AG09319 (cell line): ENCODE measurements around the gene MOB3B.

Experiments used
- DNase-seq: peaks from one replicate; pipeline ENCODE4 v3.0.0-alpha.2; 2010; ENCODE audit warnings: low read depth; ENCODE audit errors: extremely low read depth
- TF ChIP-seq, protein P1 (sequence below): IDR thresholded peaks from 2 replicates; pipeline ENCODE4 v1.5.1; 2011; ENCODE audit warnings: low read depth, mild to moderate bottlenecking, inconsistent platforms, low read length, moderate library complexity

Gene MOB3B

DNA sequence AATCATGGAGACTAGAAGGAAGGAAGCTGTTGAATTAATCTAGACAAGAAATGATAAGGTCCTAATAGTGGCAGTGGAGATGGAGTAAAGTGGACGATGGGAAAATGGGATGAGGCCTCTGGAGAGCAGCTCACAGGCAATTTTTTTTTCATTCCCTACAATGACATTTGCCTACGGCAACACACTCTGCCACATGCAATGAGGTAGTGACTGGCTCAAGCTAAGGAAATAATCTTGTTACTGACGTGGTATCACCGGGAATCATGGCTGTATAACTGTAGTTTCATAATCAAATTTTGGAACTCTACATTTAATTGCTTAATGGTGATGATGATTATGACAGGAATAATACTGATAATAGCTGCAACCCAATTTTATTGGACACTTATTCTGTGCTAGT, 12.1 kb upstream of the MOB3B start:
- no peak for DNase-seq
- TF ChIP-seq, protein P1, sequence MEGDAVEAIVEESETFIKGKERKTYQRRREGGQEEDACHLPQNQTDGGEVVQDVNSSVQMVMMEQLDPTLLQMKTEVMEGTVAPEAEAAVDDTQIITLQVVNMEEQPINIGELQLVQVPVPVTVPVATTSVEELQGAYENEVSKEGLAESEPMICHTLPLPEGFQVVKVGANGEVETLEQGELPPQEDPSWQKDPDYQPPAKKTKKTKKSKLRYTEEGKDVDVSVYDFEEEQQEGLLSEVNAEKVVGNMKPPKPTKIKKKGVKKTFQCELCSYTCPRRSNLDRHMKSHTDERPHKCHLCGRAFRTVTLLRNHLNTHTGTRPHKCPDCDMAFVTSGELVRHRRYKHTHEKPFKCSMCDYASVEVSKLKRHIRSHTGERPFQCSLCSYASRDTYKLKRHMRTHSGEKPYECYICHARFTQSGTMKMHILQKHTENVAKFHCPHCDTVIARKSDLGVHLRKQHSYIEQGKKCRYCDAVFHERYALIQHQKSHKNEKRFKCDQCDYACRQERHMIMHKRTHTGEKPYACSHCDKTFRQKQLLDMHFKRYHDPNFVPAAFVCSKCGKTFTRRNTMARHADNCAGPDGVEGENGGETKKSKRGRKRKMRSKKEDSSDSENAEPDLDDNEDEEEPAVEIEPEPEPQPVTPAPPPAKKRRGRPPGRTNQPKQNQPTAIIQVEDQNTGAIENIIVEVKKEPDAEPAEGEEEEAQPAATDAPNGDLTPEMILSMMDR: no peak

- DNase-seq: no peak
- TF ChIP-seq, protein P1: no peak
Observed at GRCh38 chr9:27540502-27540901, 10.9 kb upstream of the MOB3B start.

GRCh38 chr9:27539479-27540441, 10.1 kb upstream of the MOB3B start:
- TF ChIP-seq, protein P1: no peak
- peak; percentile 68 for DNase-seq

- DNase-seq: no peak
Observed at GRCh38 chr9:27538647-27539046, 9.0 kb upstream of the MOB3B start.

GRCh38 chr9:27537756-27538155, 8.1 kb upstream of the MOB3B start:
- no peak for DNase-seq
- TF ChIP-seq, protein P1: no peak

More at GRCh38 chr9:27538647-27539046, 9.0 kb upstream of the MOB3B start:
- TF ChIP-seq, protein P1: no peak

DNA sequence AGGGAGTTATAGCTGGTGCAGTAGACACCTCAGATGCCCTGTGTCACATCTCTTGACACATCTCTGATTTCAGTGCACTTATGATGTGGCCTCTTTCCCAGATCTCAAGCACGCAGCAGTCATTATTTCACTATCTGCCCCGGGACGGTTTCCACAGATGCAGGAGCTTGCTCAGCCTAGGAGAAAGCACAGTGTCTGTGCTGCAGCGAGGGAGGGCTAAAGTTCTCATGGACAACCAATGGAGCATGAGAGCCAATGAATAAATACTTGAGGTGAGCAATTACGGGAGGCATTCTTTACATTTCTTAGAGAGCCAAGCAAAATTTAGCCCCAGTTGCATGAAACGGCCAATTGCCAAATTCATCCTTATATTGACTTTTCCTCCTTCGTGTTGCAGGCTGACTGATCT, 7.4 kb upstream of the MOB3B start:
- no peak for DNase-seq
- TF ChIP-seq, protein P1: no peak

- DNase-seq: no peak
- TF ChIP-seq, protein P1: no peak
Observed at GRCh38 chr9:27536168-27536567, 6.6 kb upstream of the MOB3B start.
